Measurements from ENCODE around the gene UMOD. TPM values are rescaled to one million over a fixed set of nuclear protein-coding genes. Genes with fewer than 3 reads are reported as not detected.

UMOD gene
- total RNA-seq, 1 experiment from 2014 or later = not detected

- H3K27ac ChIP-seq = no peak overlapping the region
- H3K36me3 ChIP-seq = no peaks in the 10 kb centered on the region
- no peaks in the 10 kb centered on the region for H3K4me1 ChIP-seq (replicated peaks)
- DNase-seq (ENCODE audit: low read depth in 1 of 2, low spot score in 2 of 2) = no peak
- H3K4me3 ChIP-seq = no peak overlapping the region
- 0 out of 2 replicates have a peak, but pooled peaks cover 5% of the 10 kb centered on the region for H3K27me3 ChIP-seq (replicated peaks)
- no peaks in the 10 kb centered on the region for H3K9me3 ChIP-seq (replicated peaks)
Observed at GRCh38 chr16:20348365-20349185, 3.9 kb downstream of the UMOD start.

DNA sequence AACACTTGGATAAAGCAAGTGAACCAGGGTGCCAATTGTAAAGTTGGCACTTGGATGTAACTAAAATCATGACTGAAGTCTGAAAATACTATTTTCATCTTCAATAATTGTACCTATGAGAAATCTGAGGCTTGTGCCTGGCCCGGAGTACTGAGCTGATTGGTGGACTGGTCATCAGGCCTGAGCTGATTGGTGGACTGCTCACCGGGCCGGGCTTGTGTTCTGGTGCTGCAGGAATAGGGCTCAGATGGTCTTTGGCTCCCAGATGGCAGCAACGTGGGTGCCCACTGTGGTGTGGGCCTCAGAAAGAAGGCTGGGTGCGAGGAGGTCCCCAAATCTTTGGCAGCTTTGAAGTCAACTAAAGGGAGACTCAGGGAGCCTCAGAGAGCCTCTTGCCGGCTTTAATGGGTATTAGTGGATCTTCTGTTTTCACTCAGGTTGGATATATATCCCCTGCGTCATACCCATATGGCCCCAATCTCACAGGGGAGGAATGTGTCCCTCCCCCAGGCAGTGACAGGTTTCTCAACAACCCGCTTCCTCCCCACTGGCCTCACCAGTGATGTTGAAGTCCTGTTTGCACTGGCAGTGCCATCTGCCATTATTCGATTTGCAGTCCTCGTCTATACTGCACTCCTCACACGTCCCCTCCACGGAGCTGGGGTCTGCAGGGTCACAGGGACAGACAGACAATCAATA lies 4.7 kb downstream of the UMOD start:
- no peak overlapping the region for H3K27ac ChIP-seq
- DNase-seq (ENCODE audit: low read depth in 1 of 2, low spot score in 2 of 2) = no peak
- H3K4me1 ChIP-seq (replicated peaks) = no peaks in the 10 kb centered on the region
- H3K9me3 ChIP-seq (replicated peaks) = no peaks in the 10 kb centered on the region
- 0 out of 2 replicates have a peak, but pooled peaks cover 5% of the 10 kb centered on the region for H3K27me3 ChIP-seq (replicated peaks)
- no peak overlapping the region for H3K4me3 ChIP-seq
- no peaks in the 10 kb centered on the region for H3K36me3 ChIP-seq

GRCh38 chr16:20344611-20345010 lies 7.9 kb downstream of the UMOD start:
- Histone ChIP-seq H3K4me3 (no peak overlapping the region), H3K4me1 (replicated peaks) (no peaks in the 10 kb centered on the region), H3K27me3 (replicated peaks) (no peaks in the 10 kb centered on the region), H3K9me3 (replicated peaks) (no peaks in the 10 kb centered on the region), H3K27ac (no peak overlapping the region), H3K36me3 (no peaks in the 10 kb centered on the region)
- DNase-seq (ENCODE audit: low read depth in 1 of 2, low spot score in 2 of 2) = no peak

GRCh38 chr16:20339744-20340143 lies 12.8 kb downstream of the UMOD start:
- Histone ChIP-seq H3K36me3 (no peaks in the 10 kb centered on the region), H3K9me3 (replicated peaks) (no peaks in the 10 kb centered on the region), H3K4me3 (no peak overlapping the region), H3K27me3 (replicated peaks) (peaks cover 3% of the 10 kb centered on the region; the same call in 1 of the 2 replicates), H3K27ac (no peak overlapping the region), H3K4me1 (replicated peaks) (no peaks in the 10 kb centered on the region)
- no peak for DNase-seq (ENCODE audit: low read depth in 1 of 2, low spot score in 2 of 2)

DNA sequence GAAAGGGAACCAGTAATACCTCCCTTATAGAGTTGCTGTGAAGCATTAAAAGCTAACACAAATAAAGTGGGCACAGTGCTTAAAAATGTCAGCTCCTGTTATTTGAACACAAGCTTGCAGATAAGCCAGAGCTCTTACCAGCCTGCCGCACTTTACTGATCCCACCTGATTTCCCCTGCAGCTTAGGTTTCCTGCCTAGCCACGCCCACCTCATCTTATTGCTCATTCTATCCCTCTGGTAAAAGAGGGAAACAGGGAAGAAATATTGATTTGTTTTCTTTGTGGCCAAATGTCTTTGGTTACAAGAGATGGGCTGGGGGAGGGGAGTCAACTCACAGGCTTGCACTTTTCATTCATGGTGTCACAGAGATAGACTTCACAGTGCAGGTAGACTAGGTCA lies 15.6 kb downstream of the UMOD start:
- Histone ChIP-seq H3K27ac (no peak overlapping the region), H3K9me3 (replicated peaks) (no peaks in the 10 kb centered on the region), H3K27me3 (replicated peaks) (peaks cover 3% of the 10 kb centered on the region; the same call in 1 of the 2 replicates), H3K4me1 (replicated peaks) (no peaks in the 10 kb centered on the region), H3K4me3 (no peak overlapping the region), H3K36me3 (no peaks in the 10 kb centered on the region)
- DNase-seq (ENCODE audit: low read depth in 1 of 2, low spot score in 2 of 2) = no peak

DNA sequence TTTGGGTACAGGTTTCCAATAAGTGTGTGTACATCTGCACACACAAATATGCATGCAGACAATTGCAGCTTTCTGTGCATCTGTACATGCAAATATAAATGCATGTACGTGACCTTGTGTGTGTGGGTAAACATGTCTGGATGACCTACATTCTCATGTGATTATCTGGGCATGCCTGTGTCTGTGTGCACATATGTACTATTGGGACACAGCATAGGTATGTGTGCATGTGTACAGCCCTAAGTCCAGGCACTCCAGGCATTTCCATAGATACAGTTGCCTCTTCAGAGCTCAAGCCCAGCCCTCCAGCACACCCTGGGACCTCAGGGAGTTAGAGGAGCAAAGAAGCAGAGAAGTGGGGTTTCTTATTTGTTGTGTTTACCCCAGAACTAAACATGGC lies 18.1 kb downstream of the UMOD start:
- no peak overlapping the region for H3K27ac ChIP-seq
- no peaks in the 10 kb centered on the region for H3K36me3 ChIP-seq
- no peaks in the 10 kb centered on the region for H3K4me1 ChIP-seq (replicated peaks)
- H3K9me3 ChIP-seq (replicated peaks) = no peaks in the 10 kb centered on the region
- peaks cover 2% of the 10 kb centered on the region; the same call in 1 of the 2 replicates for H3K27me3 ChIP-seq (replicated peaks)
- DNase-seq (ENCODE audit: low read depth in 1 of 2, low spot score in 2 of 2) = no peak
- H3K4me3 ChIP-seq = no peak overlapping the region

- H3K27ac ChIP-seq = no peak overlapping the region
- H3K36me3 ChIP-seq = no peaks in the 10 kb centered on the region
- no peaks in the 10 kb centered on the region for H3K9me3 ChIP-seq (replicated peaks)
- DNase-seq (ENCODE audit: low read depth in 1 of 2, low spot score in 2 of 2) = no peak
- no peaks in the 10 kb centered on the region for H3K4me1 ChIP-seq (replicated peaks)
- no peaks in the 10 kb centered on the region; the same call in 1 of the 2 replicates for H3K27me3 ChIP-seq (replicated peaks)
- H3K4me3 ChIP-seq = no peak overlapping the region
Observed at GRCh38 chr16:20333120-20333519, 19.4 kb downstream of the UMOD start.

- Histone ChIP-seq H3K4me1 (replicated peaks) (no peaks in the 10 kb centered on the region), H3K4me3 (no peak overlapping the region), H3K9me3 (replicated peaks) (no peaks in the 10 kb centered on the region), H3K36me3 (no peaks in the 10 kb centered on the region), H3K27ac (no peak overlapping the region), H3K27me3 (replicated peaks) (no peaks in the 10 kb centered on the region; the same call in 1 of the 2 replicates)
- DNase-seq (ENCODE audit: low read depth in 1 of 2, low spot score in 2 of 2) = no peak
Observed at GRCh38 chr16:20332411-20332810, 20.1 kb downstream of the UMOD start.

GRCh38 chr16:20331635-20332034 lies 20.9 kb downstream of the UMOD start:
- DNase-seq (ENCODE audit: low read depth in 1 of 2, low spot score in 2 of 2) = no peak
- H3K36me3 ChIP-seq = no peaks in the 10 kb centered on the region
- H3K4me3 ChIP-seq = no peak overlapping the region
- no peak overlapping the region for H3K27ac ChIP-seq
- H3K4me1 ChIP-seq (replicated peaks) = no peaks in the 10 kb centered on the region
- H3K27me3 ChIP-seq (replicated peaks) = no peaks in the 10 kb centered on the region; the same call in 1 of the 2 replicates
- no peaks in the 10 kb centered on the region for H3K9me3 ChIP-seq (replicated peaks)

- no peak overlapping the region for H3K4me3 ChIP-seq
- DNase-seq (ENCODE audit: low read depth in 1 of 2, low spot score in 2 of 2) = no peak
- peaks cover 4% of the 10 kb centered on the region; the same call in 1 of the 2 replicates for H3K27me3 ChIP-seq (replicated peaks)
- H3K4me1 ChIP-seq (replicated peaks) = no peaks in the 10 kb centered on the region
- H3K9me3 ChIP-seq (replicated peaks) = no peaks in the 10 kb centered on the region
- no peak overlapping the region for H3K27ac ChIP-seq
- H3K36me3 ChIP-seq = no peaks in the 10 kb centered on the region
Observed at GRCh38 chr16:20329392-20330138, 22.9 kb downstream of the UMOD start.

- Histone ChIP-seq H3K4me3 (no peak within 1 kb of the TSS), H3K36me3 (no peaks in the 10 kb centered on the region), H3K27me3 (replicated peaks) (peaks cover 4% of the 10 kb centered on the region; the same call in 1 of the 2 replicates), H3K27ac (no peak within 1 kb of the TSS), H3K4me1 (replicated peaks) (no peaks in the 10 kb centered on the region), H3K9me3 (replicated peaks) (no peaks in the 10 kb centered on the region)
- no peak for DNase-seq (ENCODE audit: low read depth in 1 of 2, low spot score in 2 of 2)
Observed at GRCh38 chr16:20327444-20328041, 25.0 kb downstream of the UMOD start, which contains the start of gene GP2. Gene GP2, minus strand, starts transcription at chr16:20327513. Its CDS starts 1,082 bp downstream, at chr16:20326431.

DNA sequence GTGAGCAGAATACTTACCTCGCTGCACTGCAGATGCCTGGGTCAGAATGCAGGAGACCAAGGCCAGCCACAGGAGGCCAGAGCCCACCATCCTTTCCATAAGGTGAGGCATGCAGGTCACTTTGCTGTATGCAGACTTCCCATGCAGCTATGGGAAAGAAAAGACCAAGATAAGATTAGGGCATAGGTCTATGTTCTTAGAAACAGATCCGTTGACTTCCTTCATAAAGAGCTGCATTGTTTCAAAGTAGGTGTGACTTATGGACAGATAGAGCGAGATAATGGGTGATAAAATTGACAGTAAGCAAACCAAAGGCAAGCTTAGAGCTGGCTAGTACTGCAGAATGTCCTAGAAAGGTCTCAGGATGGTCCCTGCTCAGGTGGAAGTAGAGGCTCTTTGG lies 26.2 kb downstream of the UMOD start:
- Histone ChIP-seq H3K27me3 (replicated peaks) (peaks cover 4% of the 10 kb centered on the region; the same call in 1 of the 2 replicates), H3K4me1 (replicated peaks) (no peaks in the 10 kb centered on the region), H3K9me3 (replicated peaks) (no peaks in the 10 kb centered on the region), H3K36me3 (no peaks in the 10 kb centered on the region), H3K27ac (no peak overlapping the region), H3K4me3 (no peak overlapping the region)
- no peak for DNase-seq (ENCODE audit: low read depth in 1 of 2, low spot score in 2 of 2)

DNA sequence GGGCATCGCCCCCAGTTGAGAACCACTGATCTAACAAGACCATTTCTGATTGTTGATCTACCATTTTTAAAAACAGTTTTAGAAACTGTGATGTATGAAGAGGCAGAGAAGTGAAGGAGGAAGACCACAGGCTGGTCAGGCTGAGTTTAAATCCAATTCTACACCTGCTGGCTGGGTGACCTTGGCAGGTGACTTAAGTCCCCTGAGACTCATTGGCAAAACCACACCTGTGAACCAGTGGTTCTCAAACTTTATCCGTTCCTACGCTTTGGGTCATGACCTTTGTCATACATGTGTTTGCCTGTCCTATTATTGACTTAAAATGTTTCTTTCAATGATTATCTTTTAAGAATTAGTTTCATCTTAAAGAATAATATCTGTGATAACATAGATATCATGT lies 27.5 kb downstream of the UMOD start:
- Histone ChIP-seq H3K27me3 (replicated peaks) (peaks cover 4% of the 10 kb centered on the region; the same call in 1 of the 2 replicates), H3K27ac (no peak overlapping the region), H3K4me3 (no peak overlapping the region), H3K9me3 (replicated peaks) (no peaks in the 10 kb centered on the region), H3K4me1 (replicated peaks) (no peaks in the 10 kb centered on the region), H3K36me3 (no peaks in the 10 kb centered on the region)
- DNase-seq (ENCODE audit: low read depth in 1 of 2, low spot score in 2 of 2) = no peak

All from SJSA1 (cell line).